HL-60 (cell line): Measurements from ENCODE around the gene CFAP68.

Source experiments
- POLR2AphosphoS5 ChIP-seq: IDR thresholded peaks from 2 replicates; pipeline ENCODE4 v1.6.1; 2012; ENCODE audit warnings: low read depth
- TF ChIP-seq, protein P1 (sequence below): IDR thresholded peaks from one replicate; pipeline ENCODE4 v1.5.1; 2011; ENCODE audit warnings: low read length, control low read depth, inconsistent platforms; ENCODE audit not compliant: insufficient read depth
- TF ChIP-seq, protein P2 (sequence below): IDR thresholded peaks from 2 replicates; pipeline ENCODE4 v1.6.1; 2012; ENCODE audit warnings: low read depth; ENCODE audit not compliant: insufficient replicate concordance

DNA sequence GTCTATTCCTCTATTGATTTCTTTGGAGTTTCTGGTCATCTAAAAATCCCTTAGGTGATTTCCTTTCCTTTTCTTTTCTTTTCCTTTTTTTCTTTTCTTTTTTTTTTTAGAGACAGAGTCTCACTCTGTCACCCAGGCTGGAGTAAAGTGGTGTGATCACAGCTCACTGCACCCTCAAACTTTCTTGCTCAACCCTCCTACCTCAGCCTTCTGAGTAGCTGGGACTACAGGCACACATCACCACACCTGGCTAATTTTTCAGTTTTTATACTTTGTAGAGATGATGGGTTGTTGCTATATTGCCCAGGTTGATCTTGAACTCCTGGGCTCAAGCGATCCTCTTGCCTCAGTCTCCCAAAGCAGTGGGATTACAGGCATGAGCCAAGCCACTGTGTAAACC is 37.4 kb downstream of the CFAP68 start:
- TF ChIP-seq POLR2AphosphoS5: no peak
- TF ChIP-seq, protein P1, sequence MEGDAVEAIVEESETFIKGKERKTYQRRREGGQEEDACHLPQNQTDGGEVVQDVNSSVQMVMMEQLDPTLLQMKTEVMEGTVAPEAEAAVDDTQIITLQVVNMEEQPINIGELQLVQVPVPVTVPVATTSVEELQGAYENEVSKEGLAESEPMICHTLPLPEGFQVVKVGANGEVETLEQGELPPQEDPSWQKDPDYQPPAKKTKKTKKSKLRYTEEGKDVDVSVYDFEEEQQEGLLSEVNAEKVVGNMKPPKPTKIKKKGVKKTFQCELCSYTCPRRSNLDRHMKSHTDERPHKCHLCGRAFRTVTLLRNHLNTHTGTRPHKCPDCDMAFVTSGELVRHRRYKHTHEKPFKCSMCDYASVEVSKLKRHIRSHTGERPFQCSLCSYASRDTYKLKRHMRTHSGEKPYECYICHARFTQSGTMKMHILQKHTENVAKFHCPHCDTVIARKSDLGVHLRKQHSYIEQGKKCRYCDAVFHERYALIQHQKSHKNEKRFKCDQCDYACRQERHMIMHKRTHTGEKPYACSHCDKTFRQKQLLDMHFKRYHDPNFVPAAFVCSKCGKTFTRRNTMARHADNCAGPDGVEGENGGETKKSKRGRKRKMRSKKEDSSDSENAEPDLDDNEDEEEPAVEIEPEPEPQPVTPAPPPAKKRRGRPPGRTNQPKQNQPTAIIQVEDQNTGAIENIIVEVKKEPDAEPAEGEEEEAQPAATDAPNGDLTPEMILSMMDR: no peak
- TF ChIP-seq, protein P2, sequence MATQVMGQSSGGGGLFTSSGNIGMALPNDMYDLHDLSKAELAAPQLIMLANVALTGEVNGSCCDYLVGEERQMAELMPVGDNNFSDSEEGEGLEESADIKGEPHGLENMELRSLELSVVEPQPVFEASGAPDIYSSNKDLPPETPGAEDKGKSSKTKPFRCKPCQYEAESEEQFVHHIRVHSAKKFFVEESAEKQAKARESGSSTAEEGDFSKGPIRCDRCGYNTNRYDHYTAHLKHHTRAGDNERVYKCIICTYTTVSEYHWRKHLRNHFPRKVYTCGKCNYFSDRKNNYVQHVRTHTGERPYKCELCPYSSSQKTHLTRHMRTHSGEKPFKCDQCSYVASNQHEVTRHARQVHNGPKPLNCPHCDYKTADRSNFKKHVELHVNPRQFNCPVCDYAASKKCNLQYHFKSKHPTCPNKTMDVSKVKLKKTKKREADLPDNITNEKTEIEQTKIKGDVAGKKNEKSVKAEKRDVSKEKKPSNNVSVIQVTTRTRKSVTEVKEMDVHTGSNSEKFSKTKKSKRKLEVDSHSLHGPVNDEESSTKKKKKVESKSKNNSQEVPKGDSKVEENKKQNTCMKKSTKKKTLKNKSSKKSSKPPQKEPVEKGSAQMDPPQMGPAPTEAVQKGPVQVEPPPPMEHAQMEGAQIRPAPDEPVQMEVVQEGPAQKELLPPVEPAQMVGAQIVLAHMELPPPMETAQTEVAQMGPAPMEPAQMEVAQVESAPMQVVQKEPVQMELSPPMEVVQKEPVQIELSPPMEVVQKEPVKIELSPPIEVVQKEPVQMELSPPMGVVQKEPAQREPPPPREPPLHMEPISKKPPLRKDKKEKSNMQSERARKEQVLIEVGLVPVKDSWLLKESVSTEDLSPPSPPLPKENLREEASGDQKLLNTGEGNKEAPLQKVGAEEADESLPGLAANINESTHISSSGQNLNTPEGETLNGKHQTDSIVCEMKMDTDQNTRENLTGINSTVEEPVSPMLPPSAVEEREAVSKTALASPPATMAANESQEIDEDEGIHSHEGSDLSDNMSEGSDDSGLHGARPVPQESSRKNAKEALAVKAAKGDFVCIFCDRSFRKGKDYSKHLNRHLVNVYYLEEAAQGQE: no peak
